Measurements from ENCODE around the gene RIMS1. TPM values are rescaled to one million over a fixed set of nuclear protein-coding genes. Genes with fewer than 3 reads are reported as not detected.

The RIMS1 gene
- total and polyA plus RNA-seq, 2 donors (not counting 3 experiments of a cell fraction or from before 2014, with no cell fraction given): 0.15 TPM; not detected in 1

DNA sequence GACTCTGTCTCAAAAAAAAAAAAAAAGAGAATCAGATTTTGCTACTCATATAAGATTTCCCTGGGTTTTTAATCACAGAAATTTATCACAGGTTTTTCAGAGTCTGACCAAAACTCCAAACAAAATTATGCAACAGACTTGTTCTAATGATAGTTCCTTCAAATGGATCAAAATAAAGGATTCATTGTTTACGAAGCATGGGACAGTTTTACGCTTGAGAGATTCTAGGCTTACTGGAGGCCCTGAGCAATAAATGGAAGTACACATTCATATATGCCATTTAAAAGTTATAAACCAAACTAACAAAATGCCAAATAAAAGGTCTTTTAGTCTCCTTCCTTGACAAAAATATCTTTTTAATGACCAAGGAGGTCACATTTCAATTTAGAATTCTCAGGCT is 490.4 kb downstream of the RIMS1 start:
- FAIRE-seq (no peak), DNase-seq (ENCODE audit: low read depth, low spot score) (no peak)
- H3K27ac ChIP-seq (ENCODE audit: insufficient read depth, low read depth, low read length): no peak overlapping the region
- H3K27me3 ChIP-seq (ENCODE audit: control insufficient read depth in 2 of 2, insufficient read depth in 2 of 2, low read length in 2 of 2): no peaks in the 10 kb centered on the region
- intact Hi-C loops (cut with micrococcal nuclease) (no loop called here), dilution Hi-C loops (cut with MboI; ENCODE audit: extremely low pct_ligation_motif_present, low sequenced_read_pairs) (no loop called here)
- H4K20me1 ChIP-seq (replicated peaks; ENCODE audit: control insufficient read depth, extremely low read depth, insufficient read depth, low read length): no peaks in the 10 kb centered on the region
- POLR2A ChIA-PET: no interaction called here
- CTCF ChIA-PET: no interaction called here
- H3K9me3 ChIP-seq (replicated peaks; ENCODE audit: control insufficient read depth, insufficient read depth, low read length): no peaks in the 10 kb centered on the region
- H2AFZ ChIP-seq (ENCODE audit: low read depth, low read length): no peak overlapping the region
- no peak overlapping the region for H3K4me2 ChIP-seq (ENCODE audit: insufficient read depth, low read length)
- H3K9ac ChIP-seq (replicated peaks; ENCODE audit: extremely low read depth, insufficient read depth, low read length): no peak overlapping the region
- no peaks in the 10 kb centered on the region for H3K36me3 ChIP-seq (ENCODE audit: control insufficient read depth in 2 of 2, extremely low read depth in 1 of 2, insufficient read depth in 2 of 2, low read length in 2 of 2)
- no peak overlapping the region for H3K4me3 ChIP-seq (replicated peaks in 1 of 3; ENCODE audit: insufficient read depth in 1 of 3, low read depth in 1 of 3, low read length in 3 of 3)
- no peaks in the 10 kb centered on the region for H3K79me2 ChIP-seq (ENCODE audit: control insufficient read depth, insufficient read depth, low read length)
- H3K4me1 ChIP-seq (ENCODE audit: control insufficient read depth, extremely low read depth, insufficient read depth, low read length): no peaks in the 10 kb centered on the region
- no TSS peak for BruUV-seq (replicated peaks)
- H3K9me1 ChIP-seq (replicated peaks; ENCODE audit: control insufficient read depth, extremely low read depth, insufficient read depth, low read length): no peaks in the 10 kb centered on the region
- TF ChIP-seq POLR2A (IDR thresholded peaks at IDR 0.05; ENCODE audit: low read depth, low read length) (no peak), GATA2 (IDR thresholded peaks at IDR 0.05; ENCODE audit: insufficient read depth, insufficient read length, low read depth, low read length) (no peak), MYC (IDR thresholded peaks at IDR 0.05; ENCODE audit: low read depth, low read length) (no peak), POLR2AphosphoS5 (IDR thresholded peaks at IDR 0.05; ENCODE audit: insufficient read depth, low read depth, low read length) (no peak), JUN (IDR thresholded peaks at IDR 0.05; ENCODE audit: borderline replicate concordance, insufficient read depth, insufficient read length, low read depth) (no peak), EZH2 (IDR thresholded peaks at IDR 0.05; ENCODE audit: borderline replicate concordance, low read depth, low read length, severe bottlenecking) (no peak), FOS (IDR thresholded peaks at IDR 0.05; ENCODE audit: borderline replicate concordance, insufficient read depth, low read length) (no peak)
- TF ChIP-seq, protein P1, sequence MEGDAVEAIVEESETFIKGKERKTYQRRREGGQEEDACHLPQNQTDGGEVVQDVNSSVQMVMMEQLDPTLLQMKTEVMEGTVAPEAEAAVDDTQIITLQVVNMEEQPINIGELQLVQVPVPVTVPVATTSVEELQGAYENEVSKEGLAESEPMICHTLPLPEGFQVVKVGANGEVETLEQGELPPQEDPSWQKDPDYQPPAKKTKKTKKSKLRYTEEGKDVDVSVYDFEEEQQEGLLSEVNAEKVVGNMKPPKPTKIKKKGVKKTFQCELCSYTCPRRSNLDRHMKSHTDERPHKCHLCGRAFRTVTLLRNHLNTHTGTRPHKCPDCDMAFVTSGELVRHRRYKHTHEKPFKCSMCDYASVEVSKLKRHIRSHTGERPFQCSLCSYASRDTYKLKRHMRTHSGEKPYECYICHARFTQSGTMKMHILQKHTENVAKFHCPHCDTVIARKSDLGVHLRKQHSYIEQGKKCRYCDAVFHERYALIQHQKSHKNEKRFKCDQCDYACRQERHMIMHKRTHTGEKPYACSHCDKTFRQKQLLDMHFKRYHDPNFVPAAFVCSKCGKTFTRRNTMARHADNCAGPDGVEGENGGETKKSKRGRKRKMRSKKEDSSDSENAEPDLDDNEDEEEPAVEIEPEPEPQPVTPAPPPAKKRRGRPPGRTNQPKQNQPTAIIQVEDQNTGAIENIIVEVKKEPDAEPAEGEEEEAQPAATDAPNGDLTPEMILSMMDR (IDR thresholded peaks at IDR 0.05; ENCODE audit: extremely low read depth in 1 of 2, insufficient read depth in 1 of 2, low read depth in 1 of 2, low read length in 2 of 2): no peak
- TF ChIP-seq, protein P2, sequence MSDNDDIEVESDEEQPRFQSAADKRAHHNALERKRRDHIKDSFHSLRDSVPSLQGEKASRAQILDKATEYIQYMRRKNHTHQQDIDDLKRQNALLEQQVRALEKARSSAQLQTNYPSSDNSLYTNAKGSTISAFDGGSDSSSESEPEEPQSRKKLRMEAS (IDR thresholded peaks at IDR 0.05; ENCODE audit: insufficient read depth, insufficient read length): no peak
